NCI-H2081 (cell line): Measurements from ENCODE around the gene SYCE1L.
"Not testable (repeated sequence)": the region's sequence is repeated elsewhere in the genome, so short reads cannot be mapped to it uniquely, and the experiment has no call there.

ENCODE experiments used
- DNase-seq, 2 experiments: peaks; one replicate each; lab custom pipeline; 2025; lab: John Stamatoyannopoulos, UW

SYCE1L gene

GRCh38 chr16:77206533-77206932 lies 7.3 kb downstream of the SYCE1L start:
- DNase-seq, result no peak

- no peak for DNase-seq
Measured at GRCh38 chr16:77207030-77207429, 7.8 kb downstream of the SYCE1L start.

- DNase-seq, result no peak
Measured at GRCh38 chr16:77208382-77208781, 9.2 kb downstream of the SYCE1L start.

- peak; percentile 80 to 85 for DNase-seq
Measured at GRCh38 chr16:77211880-77212740, 12.9 kb downstream of the SYCE1L start.

GRCh38 chr16:77212741-77213541 lies 13.7 kb downstream of the SYCE1L start:
- DNase-seq, result peak; percentile 25 to 40

GRCh38 chr16:77213542-77214106 lies 14.4 kb downstream of the SYCE1L start:
- no peak for DNase-seq

- no peak for DNase-seq
Measured at GRCh38 chr16:77214411-77215138, 15.4 kb downstream of the SYCE1L start.

- no peak for DNase-seq
Measured at GRCh38 chr16:77219437-77219836, 20.2 kb downstream of the SYCE1L start.

- no peak for DNase-seq
Measured at GRCh38 chr16:77220427-77220826, 21.2 kb downstream of the SYCE1L start.

GRCh38 chr16:77221482-77221881 lies 22.3 kb downstream of the SYCE1L start:
- DNase-seq, result no peak

- no peak for DNase-seq
Measured at GRCh38 chr16:77223184-77223583, 24.0 kb downstream of the SYCE1L start.

GRCh38 chr16:77225182-77225581 lies 26.0 kb downstream of the SYCE1L start:
- no peak for DNase-seq

- no peak for DNase-seq
Measured at GRCh38 chr16:77227745-77228144, 28.5 kb downstream of the SYCE1L start.

GRCh38 chr16:77231047-77231446 lies 31.8 kb downstream of the SYCE1L start:
- DNase-seq, result no peak

- DNase-seq, result no peak
Measured at GRCh38 chr16:77233799-77234519, 34.8 kb downstream of the SYCE1L start.

- DNase-seq, result no peak
Measured at GRCh38 chr16:77234611-77235010, 35.4 kb downstream of the SYCE1L start.

GRCh38 chr16:77236063-77236511 lies 36.9 kb downstream of the SYCE1L start:
- DNase-seq, result peak; percentile 66 to 79

GRCh38 chr16:77238593-77238992 lies 39.4 kb downstream of the SYCE1L start:
- DNase-seq, result no peak

GRCh38 chr16:77242471-77242870 lies 43.3 kb downstream of the SYCE1L start:
- not testable (repeated sequence) for DNase-seq

GRCh38 chr16:77246150-77246549 lies 46.9 kb downstream of the SYCE1L start:
- no peak for DNase-seq

GRCh38 chr16:77250400-77250799 lies 51.2 kb downstream of the SYCE1L start:
- DNase-seq, result no peak
